Kidney (tissue), 14 donors: ENCODE measurements around the gene OVOL2. TPM values are rescaled to one million over a fixed set of nuclear protein-coding genes. Genes with fewer than 3 reads are reported as not detected.
A peak's percentile ranks its signal among the peaks of the same experiment; 100 is the strongest.

ENCODE experiments used
- DNase-seq, 5 donors: peaks; one replicate each; pipeline ENCODE4 v3.0.0-alpha.2; 2013 to 2020
- FAIRE-seq: peaks from 2 replicates; lab custom pipeline; 2012; peaks lifted over from hg19 to GRCh38; lab: Jason Lieb, UNC
- H3K27ac ChIP-seq, 2 donors: one replicate each; pipeline ENCODE4 v1.7.0; 2013; ENCODE audit warnings: low read depth in 2 of 2, low read length in 2 of 2, inconsistent platforms in 1 of 2
- H3K27me3 ChIP-seq: one replicate; pipeline ENCODE4 v1.7.1; 2013; ENCODE audit warnings: low read length, inconsistent platforms; ENCODE audit not compliant: control insufficient read depth, insufficient read depth
- H3K36me3 ChIP-seq, 3 donors: one replicate each; pipeline versions ENCODE4 v1.7.0 to v1.7.1; 2013; ENCODE audit warnings: low read length in 3 of 3, control low read depth in 1 of 3, inconsistent platforms in 1 of 3; ENCODE audit not compliant: insufficient read depth in 3 of 3, control insufficient read depth in 2 of 3
- H3K4me1 ChIP-seq, 3 donors: one replicate each; pipeline versions ENCODE4 v1.7.0 to v1.7.1; 2013; ENCODE audit warnings: low read length in 3 of 3, inconsistent platforms in 1 of 3, low read depth in 1 of 3; ENCODE audit not compliant: control insufficient read depth in 2 of 3, insufficient read depth in 2 of 3
- H3K4me3 ChIP-seq, 3 donors: one replicate each; pipeline versions ENCODE4 v1.7.0 to v1.8.1; 2013; ENCODE audit warnings: low read length in 3 of 3, control low read depth in 1 of 3, inconsistent platforms in 1 of 3
- H3K9ac ChIP-seq, 3 donors: one replicate each; pipeline versions ENCODE4 v1.7.0 to v1.7.1; 2013; ENCODE audit warnings: low read length in 3 of 3, control low read depth in 1 of 3, inconsistent platforms in 1 of 3
- H3K9me3 ChIP-seq, 3 donors: one replicate each; pipeline versions ENCODE4 v1.7.0 to v1.7.1; 2013; ENCODE audit warnings: low read length in 3 of 3, control low read depth in 1 of 3, inconsistent platforms in 1 of 3; ENCODE audit not compliant: control insufficient read depth in 2 of 3, insufficient read depth in 1 of 3
- CTCF ChIP-seq: IDR thresholded peaks from 3 replicates; pipeline ENCODE4 v1.5.1; 2012; ENCODE audit warnings: mild to moderate bottlenecking, moderate library complexity, borderline replicate concordance; ENCODE audit not compliant: insufficient read depth; ENCODE audit errors: extremely low read depth
- intact Hi-C: fragments of 100-400 bp; cut with DNase I; formaldehyde crosslinking; loops from one replicate; pipeline ENCODE4 v1.11.1; 2022
- polyA plus RNA-seq: library from polyadenylated mRNA; stranded (reverse); fragments of 350-450 nt; fragmentation: Illumina TruSeq; extraction: RNeasy Lipid Tissue Mini Kit (QIAGEN cat#74804); gene quantifications from one replicate; pipeline ENCODE4 v1.2.3, GENCODE V29; 2014; ENCODE audit warnings: low read depth, low replicate concordance; ENCODE audit not compliant: insufficient read depth
- total RNA-seq: library from RNA; stranded (reverse); fragmentation: NEBNext Ultra II Directional; extraction: Animal tissue kit (Norgen Biotek cat#: 25700); gene quantifications from one replicate; pipeline ENCODE4 v1.2.1, GENCODE V29; 2021
- donor health status: control.
- donor health status: control.
- donor health status: control.
- donor health status: control.
- donor health status: control.
- donor health status: DM: yes; HTN: yes; CAD: no.
- donor health status: Normal renal cell carcinoma (clear cell type).

OVOL2 gene
- total and polyA plus RNA-seq, 2 donors from 2014 or later: 4.1 to 4.8 TPM

DNA sequence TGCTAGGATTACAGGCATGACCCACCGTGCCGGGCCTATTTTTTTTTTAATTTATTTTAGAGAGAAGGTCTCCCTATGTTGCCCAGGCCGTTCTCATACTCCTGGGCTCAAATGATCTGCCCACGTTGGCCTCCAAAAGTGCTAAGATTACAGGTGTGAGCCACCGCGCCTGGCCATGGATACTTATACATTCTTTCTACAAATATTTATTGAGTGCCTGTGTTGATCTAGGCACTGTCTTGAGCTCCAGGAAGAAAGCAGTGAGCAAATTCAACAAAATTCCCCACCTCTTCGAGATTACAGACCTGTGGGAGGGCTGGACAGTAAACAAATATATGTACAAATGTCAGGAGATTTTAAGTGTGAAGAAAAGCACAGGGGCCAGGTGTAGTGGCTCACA, 51.0 kb downstream of the OVOL2 start:
- no peak overlapping the region for H3K9ac ChIP-seq
- no peak for TF ChIP-seq CTCF
- no peaks in the 10 kb centered on the region for H3K36me3 ChIP-seq
- H3K4me1 ChIP-seq: peaks cover 0 to 10% (median 0%) of the 10 kb centered on the region in 3 donors
- intact Hi-C loops: loop anchor here (10.0 kb wide), 1 partner anchor 502 kb away; no protein-coding TSS in a partner anchor
- DNase-seq (no peak), FAIRE-seq (no peak)
- H3K9me3 ChIP-seq: no peaks in the 10 kb centered on the region
- no peaks in the 10 kb centered on the region for H3K27me3 ChIP-seq
- no peak overlapping the region for H3K27ac ChIP-seq
- no peak overlapping the region for H3K4me3 ChIP-seq

- Histone ChIP-seq H3K4me3 (no peak overlapping the region), H3K27ac (no peak overlapping the region), H3K36me3 (no peaks in the 10 kb centered on the region), H3K9ac (no peak overlapping the region), H3K9me3 (no peaks in the 10 kb centered on the region), H3K27me3 (no peaks in the 10 kb centered on the region), H3K4me1 (peaks cover 0 to 12% (median 0%) of the 10 kb centered on the region in 3 donors)
- FAIRE-seq (no peak), DNase-seq (no peak)
- no peak for TF ChIP-seq CTCF
- intact Hi-C loops: loop anchor here (10.0 kb wide), 1 partner anchor 501 kb away; no protein-coding TSS in a partner anchor
Observed at GRCh38 chr20:18005990-18006364, 51.7 kb downstream of the OVOL2 start.

- no peak for TF ChIP-seq CTCF
- H3K36me3 ChIP-seq: no peaks in the 10 kb centered on the region
- intact Hi-C loops: loop anchor here (10.0 kb wide), 1 partner anchor 501 kb away; no protein-coding TSS in a partner anchor
- H3K27ac ChIP-seq: peak overlapping the region in 1 of 2 donors; percentile 26
- FAIRE-seq (no peak), DNase-seq (no peak)
- no peaks in the 10 kb centered on the region for H3K9me3 ChIP-seq
- H3K4me3 ChIP-seq: no peak overlapping the region
- H3K27me3 ChIP-seq: no peaks in the 10 kb centered on the region
- no peak overlapping the region for H3K9ac ChIP-seq
- H3K4me1 ChIP-seq: peaks cover 0 to 12% (median 0%) of the 10 kb centered on the region in 3 donors
Observed at GRCh38 chr20:18005170-18005989, 52.3 kb downstream of the OVOL2 start.
